GM21526 (cell line): Measurements from ENCODE around the gene FNBP1.

Experiments
- ATAC-seq: cut with Tn5 transposase; IDR thresholded peaks from one replicate; pipeline ENCODE4 v1.9.1; 2021; ENCODE audit warnings: moderate library complexity; ENCODE audit not compliant: unreplicated experiment, low FRiP score

The FNBP1 gene

DNA sequence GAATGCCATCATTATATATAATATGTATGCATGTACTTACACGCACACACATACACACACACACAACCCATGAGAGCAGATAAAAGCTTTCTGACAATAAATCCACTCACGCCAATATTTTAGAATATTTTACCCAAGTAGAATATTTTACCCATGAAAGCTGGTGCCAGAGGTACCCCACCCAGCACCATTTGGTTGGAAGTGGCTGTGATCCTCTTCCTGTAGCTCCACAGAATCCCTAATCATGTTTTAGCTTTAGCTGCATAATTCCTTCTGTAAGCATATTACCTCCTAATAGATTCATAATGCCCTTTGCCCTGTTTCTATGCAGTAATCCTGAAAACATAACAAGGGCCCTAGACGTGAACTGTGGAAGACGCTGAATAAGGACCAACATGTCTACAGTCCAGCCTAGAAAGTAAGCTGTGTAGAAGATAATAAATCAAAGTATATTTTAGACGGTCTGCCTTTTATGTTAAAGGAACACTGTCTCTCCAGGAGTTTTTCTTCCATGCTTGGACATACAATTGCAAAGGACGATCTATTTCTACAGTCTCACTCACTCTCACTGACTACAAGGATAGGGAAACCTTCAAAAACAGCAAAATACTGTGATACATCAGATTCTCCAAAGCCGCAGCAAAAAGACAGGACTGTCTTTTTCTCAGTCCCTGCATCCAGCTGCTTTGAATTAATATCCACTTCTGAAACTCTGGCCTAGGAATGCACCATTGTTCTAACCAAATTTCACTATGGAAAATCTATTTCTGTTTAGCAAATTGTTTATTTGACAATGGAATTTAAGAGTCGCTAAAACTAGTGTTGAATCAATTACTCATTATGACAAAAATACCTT is 109.6 kb downstream of the FNBP1 start:
- ATAC-seq, result no peak

DNA sequence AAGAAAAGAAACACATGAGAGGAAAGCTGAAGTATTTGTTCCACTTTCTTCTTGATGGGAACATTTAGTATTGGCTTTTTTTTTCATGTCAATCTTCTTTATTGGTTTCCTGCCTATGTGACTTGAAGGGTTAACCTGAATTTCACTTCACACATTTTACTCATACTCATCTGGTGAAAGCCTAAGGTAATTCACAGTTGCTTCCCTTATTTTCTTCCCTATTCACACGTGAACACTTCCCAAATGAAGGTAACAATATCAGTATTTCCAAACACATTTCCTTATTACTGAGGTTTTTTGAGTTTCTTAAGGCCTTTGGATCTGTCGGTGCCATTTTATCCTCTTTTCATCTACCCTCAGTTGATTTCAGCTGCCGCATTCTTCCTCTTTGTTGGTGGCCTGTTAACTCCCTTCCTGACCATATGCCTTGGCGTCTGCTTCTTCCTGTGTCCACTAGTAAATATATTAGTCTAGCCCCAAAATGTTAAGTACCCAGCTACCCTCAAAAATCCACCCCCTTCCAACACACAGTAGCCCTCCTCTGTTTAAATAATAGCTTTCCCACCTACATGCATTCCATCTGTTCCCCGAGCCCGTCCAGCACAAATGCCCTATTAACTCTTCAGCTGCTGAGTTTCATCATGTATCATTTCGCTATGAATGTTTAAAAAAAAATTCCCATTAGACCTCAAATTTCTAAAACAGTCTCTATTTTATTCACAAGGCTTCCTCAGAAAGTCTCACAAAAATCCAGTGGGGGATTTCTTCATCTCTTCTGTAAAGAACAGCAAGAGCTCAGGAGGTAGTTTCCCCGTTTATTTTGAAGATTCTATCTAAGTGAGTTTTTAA is 110.5 kb downstream of the FNBP1 start:
- ATAC-seq, result no peak

DNA sequence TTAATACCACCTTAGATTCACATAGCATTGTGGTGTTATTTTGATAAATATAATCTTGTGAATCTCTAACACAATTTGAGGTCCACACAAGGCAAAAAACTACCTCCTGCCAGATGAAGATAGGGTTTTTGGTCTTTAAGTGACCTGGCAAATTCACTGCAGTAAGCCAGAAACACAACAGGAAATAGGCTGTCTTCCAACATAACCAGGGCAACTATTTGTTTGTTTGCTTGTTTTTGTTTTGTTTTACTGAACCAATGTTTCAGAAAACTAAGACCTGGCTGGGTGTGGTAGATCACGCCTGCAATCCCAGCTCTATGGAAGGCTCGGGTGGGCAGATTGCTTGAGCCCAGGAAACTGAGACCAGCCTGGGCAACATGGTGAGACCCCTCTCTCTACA is 112.2 kb downstream of the FNBP1 start:
- ATAC-seq, result no peak

DNA sequence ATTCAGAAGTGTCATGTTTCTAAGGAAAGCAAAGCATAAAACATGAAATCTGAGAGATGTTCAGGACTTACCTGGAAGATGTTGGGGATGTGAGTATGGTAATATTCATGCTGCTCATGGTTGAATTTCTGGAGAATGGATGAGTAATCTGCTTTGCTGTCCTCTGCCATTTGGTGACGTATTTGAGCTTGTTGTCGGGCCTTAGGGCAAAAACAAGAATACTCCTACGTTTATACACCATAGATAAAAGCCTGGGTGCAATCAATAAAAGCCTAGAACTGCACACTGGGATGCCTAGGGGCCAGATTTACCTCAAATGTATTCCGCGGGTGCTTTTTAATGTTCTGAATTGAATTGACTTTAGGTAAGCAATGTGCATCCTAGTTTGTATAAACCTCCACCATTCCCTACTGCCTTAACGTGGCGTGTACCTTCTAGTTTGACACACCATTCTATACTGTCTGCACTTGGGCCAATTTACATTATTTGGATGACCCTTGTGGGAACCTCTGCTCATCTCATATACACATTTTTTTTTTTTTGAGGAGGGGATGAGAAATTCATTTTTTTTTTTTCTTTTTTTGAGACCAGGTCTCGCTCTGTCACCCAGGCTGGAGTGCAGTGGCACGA is 113.4 kb downstream of the FNBP1 start:
- no peak for ATAC-seq

DNA sequence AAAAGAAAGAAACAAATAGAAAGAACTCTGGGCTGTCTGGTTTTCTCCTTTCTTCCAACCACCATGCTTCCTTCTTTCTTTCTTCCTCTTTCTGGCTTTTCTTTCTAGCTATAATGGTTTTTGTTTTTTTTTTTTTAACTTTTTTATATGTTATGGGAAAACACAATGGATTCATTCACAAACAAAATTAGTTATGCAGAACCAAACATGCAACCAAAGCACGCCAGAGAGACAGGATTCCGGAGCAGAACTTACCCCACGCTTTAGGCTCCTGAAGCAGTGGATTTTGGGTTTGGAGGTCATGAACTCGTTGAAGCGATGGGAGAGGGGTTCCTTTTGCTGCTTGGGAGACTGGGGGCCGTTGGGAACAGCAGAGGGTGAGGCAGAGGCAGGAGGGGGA is 119.4 kb downstream of the FNBP1 start:
- ATAC-seq, result no peak

DNA sequence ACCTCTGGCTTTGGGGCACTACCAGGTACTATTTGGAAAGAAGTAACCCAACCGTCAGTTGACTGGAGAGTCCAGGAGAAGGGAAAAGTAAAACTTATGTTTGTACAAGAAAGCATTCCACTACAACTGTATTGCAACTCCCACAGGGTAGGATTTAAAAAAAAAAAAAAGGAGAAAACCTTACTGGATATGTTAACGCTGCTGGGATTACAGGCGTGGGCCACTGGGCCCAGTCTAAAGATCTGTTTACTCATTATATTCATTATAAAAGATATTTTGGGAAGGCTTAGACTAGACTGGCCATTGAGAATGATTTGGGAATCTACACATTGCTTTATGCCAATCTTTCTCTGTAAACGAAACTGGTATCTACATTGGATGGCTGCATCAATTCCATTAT is 121.1 kb downstream of the FNBP1 start:
- ATAC-seq, result no peak

DNA sequence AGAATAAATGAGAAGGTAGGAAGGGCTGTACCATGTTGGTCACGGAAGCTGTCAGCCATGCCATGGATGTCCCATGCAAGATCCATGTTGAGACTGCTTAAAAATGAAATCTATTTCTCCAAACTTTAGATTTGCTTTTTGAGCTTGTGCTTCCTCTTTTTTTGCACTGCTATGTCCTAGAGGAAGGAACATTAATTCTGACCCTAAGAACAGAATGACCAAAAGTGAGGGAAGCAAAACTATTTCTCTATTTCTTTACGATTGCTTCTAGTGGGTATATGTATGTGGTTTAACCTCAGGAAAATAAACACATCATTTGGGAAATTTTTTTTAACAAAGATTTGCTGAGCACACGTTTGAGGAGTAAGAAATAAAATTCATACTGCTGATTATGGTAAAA is 123.1 kb downstream of the FNBP1 start:
- ATAC-seq, result no peak

DNA sequence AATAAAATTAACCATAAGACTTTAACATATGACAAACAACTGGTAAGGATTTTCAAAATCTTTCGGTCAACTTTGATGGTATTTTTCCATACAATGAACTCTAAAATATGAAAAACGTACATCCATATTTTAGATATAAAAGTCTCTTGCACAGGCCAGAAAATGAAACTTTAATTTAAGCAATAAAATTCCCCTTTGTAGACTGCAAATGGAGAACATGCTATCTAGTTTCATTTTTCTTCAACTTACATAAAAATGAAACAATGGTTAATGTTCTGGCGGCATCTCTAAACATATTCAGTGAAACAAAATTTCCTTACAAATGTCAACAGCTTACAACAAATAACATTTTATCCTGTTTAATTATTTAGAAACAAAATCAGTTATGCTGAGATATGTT is 123.7 kb downstream of the FNBP1 start:
- no peak for ATAC-seq

DNA sequence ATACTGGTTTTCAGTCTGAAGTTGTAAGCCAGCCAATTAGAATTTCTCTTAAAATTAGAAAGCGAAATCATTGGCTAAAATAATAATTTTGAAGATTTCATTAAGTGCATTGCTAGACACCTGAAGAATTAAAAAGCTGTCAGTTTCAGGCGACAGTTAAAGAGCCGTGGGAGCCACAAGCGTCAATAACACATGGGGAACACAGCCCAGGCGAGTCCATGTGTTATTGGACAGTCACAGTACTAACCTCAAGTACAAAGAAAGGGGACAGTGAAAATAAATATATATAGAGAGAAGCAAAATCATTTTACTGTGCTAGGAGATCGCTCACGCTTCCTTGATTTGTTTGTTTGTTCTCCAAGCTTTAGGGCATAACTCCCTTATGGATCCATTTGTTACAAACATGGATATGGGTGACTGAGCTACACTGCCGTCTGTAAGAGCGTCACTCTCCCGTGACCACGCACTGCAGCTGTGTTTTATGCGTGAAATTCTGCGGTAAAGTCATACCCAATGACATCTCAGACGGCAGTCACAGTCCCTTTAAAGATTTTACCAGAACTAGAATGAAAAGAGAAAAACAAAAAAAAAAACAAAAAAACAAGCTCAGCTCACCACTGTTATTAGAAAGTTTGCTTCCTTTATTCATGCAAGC is 124.6 kb downstream of the FNBP1 start:
- no peak for ATAC-seq

DNA sequence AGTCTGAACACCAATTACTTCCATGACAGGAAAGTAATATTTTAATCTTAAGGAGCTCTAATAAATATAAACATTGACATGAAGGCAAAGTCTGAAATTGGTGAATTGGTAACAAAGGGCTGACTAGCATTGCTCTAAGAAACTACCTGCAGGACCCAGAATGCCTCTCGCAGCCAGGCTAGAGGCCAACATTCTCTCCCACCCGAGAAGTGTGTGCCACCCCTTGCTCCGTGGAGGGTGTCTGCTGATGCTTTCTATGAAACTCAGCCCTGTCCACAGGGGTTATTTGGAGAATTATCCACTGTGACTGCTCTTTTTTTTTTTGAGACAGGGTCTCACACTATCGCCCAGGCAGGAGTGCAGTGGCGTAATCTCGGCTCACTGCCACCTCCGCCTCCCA is 126.3 kb downstream of the FNBP1 start:
- no peak for ATAC-seq

DNA sequence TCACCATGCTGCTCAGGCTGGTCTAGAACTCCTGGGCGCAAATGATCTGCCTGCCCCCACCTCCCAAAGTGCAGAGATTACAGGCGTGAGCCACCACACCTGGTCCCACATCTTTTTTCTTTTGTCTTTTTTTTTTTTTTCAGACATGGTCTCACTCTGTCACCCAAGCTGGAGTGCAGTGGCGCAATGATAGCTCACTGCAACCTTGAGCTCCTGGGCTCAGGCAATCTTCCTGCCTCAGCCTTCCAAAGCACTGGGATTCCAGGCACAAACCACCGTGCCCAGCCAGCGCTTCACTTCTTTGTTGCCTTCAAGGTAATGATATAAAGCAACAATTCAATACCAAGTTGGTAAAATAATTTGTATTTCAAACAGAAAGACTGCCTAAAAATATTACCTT is 128.9 kb downstream of the FNBP1 start:
- ATAC-seq, result no peak

DNA sequence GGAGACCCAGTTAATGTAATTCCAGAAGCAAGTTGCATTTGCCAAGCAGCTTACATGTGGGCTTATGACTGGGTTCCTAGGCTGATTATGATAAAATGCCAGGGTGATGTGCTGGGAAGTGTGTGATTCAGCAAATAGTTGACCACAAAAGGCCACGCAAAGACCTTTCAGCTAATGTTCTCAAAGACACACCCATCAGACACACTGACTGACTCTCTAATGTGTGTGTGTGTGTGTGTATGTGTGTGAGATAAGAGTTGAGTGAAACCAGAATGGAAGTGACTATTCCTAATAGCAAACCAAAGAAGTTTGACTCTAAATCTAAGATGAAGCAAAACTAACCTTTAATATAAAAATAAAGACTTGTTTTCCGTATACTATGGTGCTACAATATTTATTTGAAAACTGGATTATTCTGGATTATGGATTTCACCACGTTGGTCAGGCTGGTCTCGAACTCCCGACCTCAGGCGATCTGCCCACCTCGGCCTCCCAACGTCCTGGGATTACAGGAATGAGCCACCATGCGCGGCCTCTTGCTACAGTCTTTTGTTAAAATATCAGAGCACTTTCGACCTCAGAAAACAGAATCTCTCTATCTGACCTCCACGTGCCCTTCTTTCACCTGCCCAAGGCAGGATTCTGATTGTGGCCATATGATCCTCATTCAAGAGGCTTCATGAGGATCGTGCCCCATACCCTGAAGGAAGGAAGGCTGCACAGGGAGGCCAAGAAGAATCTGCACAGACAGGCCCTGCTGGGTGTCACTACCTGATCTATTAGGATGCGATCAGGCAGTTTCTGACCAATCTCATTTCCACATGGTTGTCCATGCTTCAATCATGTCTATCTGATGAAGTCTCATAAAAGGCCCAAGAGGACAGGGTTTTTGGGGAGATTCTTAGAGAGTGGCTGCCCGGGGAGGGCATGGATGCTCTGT is 132.1 kb downstream of the FNBP1 start:
- no peak for ATAC-seq

DNA sequence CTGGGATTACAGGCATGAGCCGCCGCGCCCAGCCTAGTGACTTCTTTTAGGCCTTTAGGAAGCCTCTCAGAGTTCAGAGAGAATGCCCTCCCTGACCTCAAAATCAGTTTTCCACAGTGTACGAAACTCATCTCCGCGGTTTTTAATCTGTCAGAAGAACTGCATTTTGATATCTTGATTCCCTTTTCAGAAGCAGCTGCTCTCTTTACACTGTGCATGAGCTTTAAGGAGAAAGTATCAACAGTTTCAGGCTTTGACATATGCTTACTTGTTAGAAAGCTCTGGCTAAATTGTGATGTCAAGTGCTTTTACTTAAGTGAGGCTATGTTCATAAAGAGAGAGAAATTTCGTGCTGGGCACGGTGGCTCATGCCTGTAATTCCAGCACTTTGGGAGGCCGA is 133.1 kb downstream of the FNBP1 start:
- ATAC-seq, result no peak

DNA sequence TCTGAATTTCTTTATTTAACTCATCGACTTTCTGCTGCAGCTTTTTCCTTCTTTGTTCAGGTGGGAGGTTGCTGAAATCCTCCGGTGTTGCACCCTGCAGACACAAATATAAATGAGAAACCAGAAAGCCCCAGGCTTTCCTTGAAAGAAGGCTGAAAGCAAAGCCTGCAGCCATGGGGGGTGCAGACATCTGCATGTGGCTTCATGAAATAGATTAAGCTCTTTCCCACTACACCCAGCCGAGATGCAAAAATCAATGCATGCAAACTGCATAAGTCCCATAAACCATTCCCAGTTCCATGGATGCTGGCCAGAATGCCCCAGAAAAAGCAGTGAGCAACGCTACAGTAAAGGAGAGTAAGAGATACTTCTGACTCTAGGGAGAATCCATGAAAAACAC is 134.1 kb downstream of the FNBP1 start:
- no peak for ATAC-seq

DNA sequence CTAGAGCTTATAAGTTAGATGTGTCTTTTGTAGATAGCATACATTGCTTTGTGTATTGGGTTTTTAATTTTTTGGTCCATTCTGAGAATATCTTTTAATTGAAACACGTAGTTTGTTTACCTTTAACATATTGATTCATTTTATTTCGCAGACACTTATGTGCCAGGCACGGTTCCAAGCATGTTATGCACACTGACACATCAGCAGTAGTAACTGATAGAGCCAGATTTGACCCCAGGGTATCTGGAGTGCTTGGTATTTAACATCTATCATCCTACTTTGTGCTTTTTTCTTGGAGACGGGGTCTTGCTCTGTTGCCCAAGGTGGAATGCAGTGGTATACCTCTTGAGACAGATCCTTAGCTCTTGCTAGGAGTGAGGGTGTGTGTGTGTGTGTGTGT is 135.8 kb downstream of the FNBP1 start:
- ATAC-seq, result no peak

DNA sequence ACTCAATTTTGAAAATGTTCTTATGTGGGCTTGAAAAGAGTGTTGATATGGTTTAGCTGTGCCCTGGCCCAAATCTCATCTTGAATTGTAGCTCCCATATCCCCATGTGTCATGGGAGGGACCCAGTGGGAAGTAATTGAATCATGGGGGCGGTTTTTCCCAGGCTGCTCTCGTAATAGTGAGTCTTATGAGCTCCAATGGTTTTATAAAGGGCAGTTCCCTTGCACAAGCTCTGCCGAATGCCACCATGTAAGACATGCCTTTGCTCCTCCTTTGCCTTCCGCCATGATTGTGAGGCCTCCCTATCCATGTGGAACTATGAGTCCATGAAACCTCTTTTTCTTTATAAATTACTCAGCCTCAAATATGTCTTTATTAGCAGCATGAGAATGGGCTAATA is 136.7 kb downstream of the FNBP1 start:
- no peak for ATAC-seq

DNA sequence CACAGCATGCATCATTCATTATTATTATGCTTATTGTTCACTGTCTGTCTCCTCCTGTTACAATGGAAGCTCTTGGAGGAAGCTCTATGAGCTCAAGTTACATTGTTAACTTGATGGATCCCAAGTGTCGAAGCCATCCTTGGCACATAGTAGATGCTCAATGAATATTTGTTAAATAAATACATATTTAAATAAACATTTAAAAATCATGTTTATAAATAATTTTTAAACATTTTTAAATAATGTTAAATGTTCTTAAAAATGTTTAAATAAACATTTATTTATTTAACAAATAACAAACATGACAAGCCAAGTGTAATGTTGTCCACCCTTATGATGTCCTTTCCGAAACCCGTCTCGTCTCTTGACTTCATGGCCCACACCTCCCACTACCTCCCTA is 138.3 kb downstream of the FNBP1 start:
- no peak for ATAC-seq

DNA sequence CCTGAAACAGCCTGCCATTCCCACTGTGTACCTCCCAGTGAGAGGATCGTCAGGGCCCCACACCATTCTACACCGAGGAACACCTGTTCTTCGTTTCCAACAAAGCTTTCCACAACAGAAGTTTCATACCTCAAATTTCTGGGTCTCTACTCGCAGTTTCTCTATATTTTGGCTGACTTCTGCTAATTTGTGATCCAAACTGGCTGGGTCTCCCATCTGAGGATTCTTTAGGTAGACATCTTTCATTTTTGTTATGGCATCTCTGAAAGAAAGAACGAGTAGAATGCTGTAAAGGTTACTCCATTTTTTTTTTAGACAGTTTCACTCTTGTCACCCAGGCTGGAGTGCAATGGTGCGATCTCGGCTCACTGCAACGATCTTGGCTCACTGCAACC is 140.3 kb downstream of the FNBP1 start:
- no peak for ATAC-seq

DNA sequence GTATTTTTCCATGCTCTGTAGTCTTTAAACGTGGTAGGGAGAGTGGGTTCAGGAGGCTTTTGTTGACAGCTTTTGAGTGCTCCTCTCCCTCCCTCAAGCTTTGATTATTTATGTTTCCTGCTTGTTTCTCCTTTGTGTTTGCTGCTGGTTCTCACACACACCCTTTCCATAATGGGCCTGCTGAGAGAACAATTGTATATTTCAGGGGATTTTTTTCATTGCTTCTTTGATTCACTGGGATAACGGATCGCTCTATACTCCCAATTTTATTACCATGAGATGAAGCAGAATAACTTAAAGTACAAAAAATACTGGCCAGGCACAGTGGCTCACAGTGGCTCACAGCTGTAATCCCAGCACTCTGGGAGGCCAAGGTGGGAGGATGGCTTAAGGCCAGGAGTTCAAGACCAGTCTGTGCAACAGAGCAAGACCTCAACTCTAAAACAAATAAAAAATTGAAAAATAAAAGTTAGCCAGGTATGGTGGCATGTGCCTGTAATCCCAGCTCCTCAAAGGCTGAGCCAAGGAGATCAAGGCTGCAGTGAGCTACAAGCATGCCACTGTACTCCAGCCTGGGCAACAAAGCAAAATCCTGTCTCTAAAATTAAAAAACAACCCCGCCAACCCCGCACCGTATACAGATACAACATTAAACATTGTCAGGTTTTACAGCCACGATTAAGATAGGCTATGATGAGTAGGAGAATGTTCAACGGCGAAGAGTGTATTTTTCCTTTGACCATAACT is 140.8 kb downstream of the FNBP1 start:
- ATAC-seq, result no peak
